SK-N-SH (cell line): Measurements from ENCODE around the gene EPHX1. TPM values are rescaled to one million over a fixed set of nuclear protein-coding genes. Genes with fewer than 3 reads are reported as not detected.
A peak's percentile ranks its signal among the peaks of the same experiment; 100 is the strongest.

Experiments used
- CTCF ChIA-PET: fragments of 300-600, 350-600 bp; formaldehyde crosslinking; extraction: SDS; loops from one replicate; lab custom pipeline; 2021; lab: Yijun Ruan, JAX
- POLR2A ChIA-PET: fragments of 350-600 bp; sonication (Branson Sonifier 250); formaldehyde crosslinking; extraction: SDS; loops from one replicate; lab custom pipeline; 2020; ENCODE audit warnings: antibody characterized with exemption, inconsistent platforms; lab: Yijun Ruan, JAX
- DNase-seq: peaks from one replicate; pipeline ENCODE4 v3.0.0; 2012
- H2AFZ ChIP-seq: fragments of 200-600 bp; sonication (generic); 2 replicates; pipeline ENCODE4 v1.8.1; 2016; ENCODE audit warnings: antibody characterized with exemption, mild to moderate bottlenecking, low read depth
- H3F3A ChIP-seq: fragments of 200-600 bp; sonication (generic); replicated peaks from 2 replicates; pipeline ENCODE3; 2016; ENCODE audit warnings: antibody characterized with exemption, mild to moderate bottlenecking; ENCODE audit not compliant: insufficient read depth
- H3K27ac ChIP-seq, 2 experiments: fragments of 200-500 bp in 1 of 2; fragments of 200-600 bp in 1 of 2; sonication (Bioruptor generic) in 1 of 2; sonication (generic), shearing (Covaris generic) in 1 of 2; 2 replicates each; pipeline versions ENCODE4 v1.5.1 to v1.6.1; 2014 to 2016; ENCODE audit warnings: low read depth in 2 of 2, inconsistent platforms in 1 of 2, low read length in 1 of 2, mild to moderate bottlenecking in 1 of 2, mixed read lengths in 1 of 2
- H3K27me3 ChIP-seq: fragments of 200-600 bp; sonication (generic), shearing (Covaris generic); 2 replicates; pipeline ENCODE4 v1.6.1; 2016; ENCODE audit warnings: mixed run types; ENCODE audit not compliant: insufficient read depth
- H3K36me3 ChIP-seq, 2 experiments: fragments of 200-500 bp in 1 of 2; fragments of 200-600 bp in 1 of 2; sonication (Bioruptor generic) in 1 of 2; sonication (generic) in 1 of 2; replicated peaks in 1 of 2; 2 replicates each; pipeline versions ENCODE3 to v1.5.1; 2014 to 2016; ENCODE audit warnings: low read length in 1 of 2, mild to moderate bottlenecking in 1 of 2; ENCODE audit not compliant: insufficient read depth in 2 of 2, control insufficient read depth in 1 of 2
- H3K4me1 ChIP-seq, 2 experiments: fragments of 200-500 bp in 1 of 2; fragments of 200-600 bp in 1 of 2; sonication (Bioruptor generic) in 1 of 2; sonication (generic), shearing (Covaris generic) in 1 of 2; 2 replicates each; pipeline versions ENCODE4 v1.5.1 to v1.6.1; 2014 to 2016; ENCODE audit warnings: low read depth in 1 of 2, low read length in 1 of 2, mixed run types in 1 of 2; ENCODE audit not compliant: insufficient read depth in 2 of 2, control insufficient read depth in 1 of 2
- H3K4me2 ChIP-seq: fragments of 200-600 bp; sonication (generic), shearing (Covaris generic); 2 replicates; pipeline ENCODE4 v1.6.1; 2017; ENCODE audit warnings: mixed run types
- H3K4me3 ChIP-seq, 2 experiments: fragments of 200-500 bp in 1 of 2; fragments of 200-600 bp in 1 of 2; sonication (Bioruptor generic) in 1 of 2; sonication (generic), shearing (Covaris generic) in 1 of 2; 2 replicates each; pipeline versions ENCODE4 v1.5.1 to v1.8.1; 2014 to 2016; ENCODE audit warnings: low read depth in 2 of 2, inconsistent platforms in 1 of 2, low read length in 1 of 2, mild to moderate bottlenecking in 1 of 2, mixed read lengths in 1 of 2, moderate library complexity in 1 of 2
- H3K79me2 ChIP-seq: fragments of 200-600 bp; sonication (generic); 2 replicates; pipeline ENCODE4 v1.8.1; 2017; ENCODE audit warnings: mild to moderate bottlenecking; ENCODE audit not compliant: insufficient read depth
- H3K9ac ChIP-seq: fragments of 200-600 bp; sonication (generic); 2 replicates; pipeline ENCODE4 v1.6.1; 2017; ENCODE audit warnings: mixed run types
- H3K9me2 ChIP-seq: fragments of 200-600 bp; sonication (generic); 2 replicates; pipeline ENCODE4 v1.6.1; 2017; ENCODE audit warnings: mixed run types
- H3K9me3 ChIP-seq: fragments of 200-600 bp; sonication (generic); 2 replicates; pipeline ENCODE4 v1.6.1; 2017; ENCODE audit warnings: mixed run types, mild to moderate bottlenecking, moderate library complexity
- H4K20me1 ChIP-seq: fragments of 200-600 bp; sonication (generic); 2 replicates; pipeline ENCODE4 v1.6.1; 2017; ENCODE audit warnings: mild to moderate bottlenecking, mixed run types; ENCODE audit not compliant: insufficient read depth
- CHD2 ChIP-seq: fragments of 150-350 bp; IDR thresholded peaks from 2 replicates; pipeline ENCODE4 v1.6.1; 2018; ENCODE audit warnings: low read length; ENCODE audit not compliant: partially characterized antibody
- ELF1 ChIP-seq: IDR thresholded peaks from 2 replicates; pipeline ENCODE4 v1.4.0; 2012
- EP300 ChIP-seq, 2 experiments: IDR thresholded peaks; 2 replicates each; pipeline versions ENCODE4 v1.4.0 to v1.6.1; 2012; ENCODE audit warnings: borderline replicate concordance in 1 of 2, low read depth in 1 of 2, low read length in 1 of 2
- FOSL2 ChIP-seq: IDR thresholded peaks from 2 replicates; pipeline ENCODE4 v1.4.0; 2012; ENCODE audit warnings: low read depth, mild to moderate bottlenecking, moderate library complexity, borderline replicate concordance
- FOXJ3 ChIP-seq: sonication (generic); formaldehyde crosslinking; IDR thresholded peaks from 2 replicates; pipeline ENCODE4 v1.5.1; 2020; ENCODE audit warnings: mild to moderate bottlenecking, missing genetic modification reagents
- GABPA ChIP-seq: IDR thresholded peaks from 2 replicates; pipeline ENCODE4 v1.4.0; 2012; ENCODE audit warnings: low read depth, mild to moderate bottlenecking
- GATA2 ChIP-seq: sonication (generic); formaldehyde crosslinking; IDR thresholded peaks from 2 replicates; pipeline ENCODE4 v1.5.0; 2020; ENCODE audit warnings: mild to moderate bottlenecking, missing genetic modification reagents
- JUND ChIP-seq: IDR thresholded peaks from 2 replicates; pipeline ENCODE4 v1.4.0; 2012
- NFIC ChIP-seq: IDR thresholded peaks from 2 replicates; pipeline ENCODE4 v1.4.0; 2012; ENCODE audit warnings: borderline replicate concordance
- PBX3 ChIP-seq: IDR thresholded peaks from 2 replicates; pipeline ENCODE4; 2012
- POLR2AphosphoS5 ChIP-seq: IDR thresholded peaks from 2 replicates; pipeline ENCODE4 v1.6.1; 2012; ENCODE audit warnings: low read depth, low read length
- RCOR1 ChIP-seq: fragments of 150-350 bp; IDR thresholded peaks from 2 replicates; pipeline ENCODE4 v1.6.1; 2017; ENCODE audit warnings: antibody characterized with exemption, low read length
- RFX5 ChIP-seq: IDR thresholded peaks from 2 replicates; pipeline ENCODE4 v1.6.1; 2012; ENCODE audit warnings: mild to moderate bottlenecking, improper control_type of control experiment, low read length
- RXRA ChIP-seq: IDR thresholded peaks from 2 replicates; pipeline ENCODE4 v1.4.0; 2012; ENCODE audit warnings: low read depth, mild to moderate bottlenecking, borderline replicate concordance
- SMC3 ChIP-seq: IDR thresholded peaks from 2 replicates; pipeline ENCODE4 v1.6.1; 2012; ENCODE audit warnings: low read depth, low read length, improper control_type of control experiment
- TAF1 ChIP-seq: IDR thresholded peaks from 2 replicates; pipeline ENCODE4 v1.6.1; 2012; ENCODE audit warnings: low read depth, mild to moderate bottlenecking, low read length, moderate library complexity, borderline replicate concordance
- TEAD4 ChIP-seq: IDR thresholded peaks from 2 replicates; pipeline ENCODE4 v1.4.0; 2012; ENCODE audit warnings: mild to moderate bottlenecking, borderline replicate concordance; ENCODE audit not compliant: insufficient read depth
- YY1 ChIP-seq: IDR thresholded peaks from 2 replicates; pipeline ENCODE4 v1.4.0; 2012; ENCODE audit warnings: low read depth, mild to moderate bottlenecking
- WGBS: methylation state at CpG from one replicate; pipeline ENCODE4 v1.1.6; 2017; ENCODE audit warnings: low lambda C conversion rate; 5-methylcytosine and 5-hydroxymethylcytosine counted together
- polyA plus RNA-seq, 3 experiments: library from polyadenylated mRNA; depleted of rRNA; stranded (reverse); fragments of >200 nt; gene quantifications; 2 replicates each; pipeline ENCODE4 v1.2.3, GENCODE V29; 2012
- TF ChIP-seq, protein P1 (sequence below): IDR thresholded peaks from 2 replicates; pipeline ENCODE4 v1.4.0; 2012; ENCODE audit warnings: low read depth
- TF ChIP-seq, protein P2 (sequence below): IDR thresholded peaks from 2 replicates; pipeline ENCODE4 v1.4.0; 2012; ENCODE audit warnings: low read depth, borderline replicate concordance
- TF ChIP-seq, protein P3 (sequence below): fragments of 200-600 bp; sonication (generic); IDR thresholded peaks from 2 replicates; pipeline ENCODE4 v1.6.1; 2017; ENCODE audit warnings: antibody characterized with exemption, mild to moderate bottlenecking, moderate library complexity
- TF ChIP-seq, protein P4 (sequence below): fragments of 150-350 bp; IDR thresholded peaks from 2 replicates; pipeline ENCODE4 v1.6.1; 2016; ENCODE audit warnings: mild to moderate bottlenecking, low read depth, low read length
- TF ChIP-seq, protein P5 (sequence below): IDR thresholded peaks from 2 replicates; pipeline ENCODE4 v1.4.0; 2012; ENCODE audit warnings: low read depth, borderline replicate concordance

Gene EPHX1
- polyA plus RNA-seq, 1 of the 3 experiments (the other 2 are of a cell fraction): 45.7 TPM

DNA sequence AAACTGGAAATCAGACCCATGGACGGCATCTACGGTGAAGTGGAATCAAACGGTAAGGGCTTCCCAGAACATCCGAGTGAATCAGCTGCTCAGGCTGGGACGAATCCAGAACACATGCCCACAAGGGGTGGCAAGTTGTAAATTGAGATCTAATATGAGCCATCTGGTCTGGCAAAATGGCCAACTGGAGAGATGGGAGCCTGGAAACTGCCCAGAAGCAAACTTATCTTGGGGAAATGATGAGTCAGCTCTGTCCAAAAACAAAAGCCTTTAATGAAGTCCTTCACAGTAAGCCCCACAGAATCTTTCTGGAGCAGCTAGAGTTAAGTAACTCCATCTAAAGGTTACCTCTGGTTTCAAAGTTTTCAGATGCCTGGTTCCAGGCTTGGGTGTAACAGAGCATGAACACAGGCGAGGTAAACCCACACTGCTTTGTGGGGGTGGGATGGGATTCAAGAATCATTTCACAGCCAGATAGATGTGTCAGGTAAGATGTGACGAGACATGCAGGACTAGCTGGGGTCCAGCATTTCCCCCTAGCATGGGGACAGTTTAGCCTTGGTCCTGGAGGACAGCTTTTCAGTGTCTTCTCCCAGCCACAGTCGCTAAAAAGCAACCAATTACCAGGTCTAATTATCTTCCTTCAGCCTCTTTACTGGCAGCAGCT is 42.8 kb upstream of the EPHX1 start:
- Histone ChIP-seq H3K27ac (peak overlapping the region; percentile 81 to 90), H3K9me3 (no peaks in the 10 kb centered on the region), H3F3A (peaks cover 37% of the 10 kb centered on the region), H3K9ac (peak overlapping the region; percentile 6), H3K27me3 (no peaks in the 10 kb centered on the region), H3K4me2 (peak overlapping the region; percentile 38; the same call in 1 of the 2 replicates), H3K4me3 (no peak overlapping the region), H4K20me1 (no peaks in the 10 kb centered on the region), H3K36me3 (no peaks in the 10 kb centered on the region), H2AFZ (no peak overlapping the region), H3K9me2 (no peaks in the 10 kb centered on the region), H3K4me1 (peaks cover 43 to 64% of the 10 kb centered on the region in 2 experiments), H3K79me2 (no peaks in the 10 kb centered on the region)
- ChIA-PET CTCF (interaction anchor here (0.8 to 18.9 kb wide), 5 partner anchors 11 to 287 kb away, joined by 4 to 473 read pairs (median 20); partner anchors contain the start of gene SRP9), POLR2A (interaction anchor here (1.0 to 3.3 kb wide), 2 partner anchors 10 to 114 kb away, joined by 3 to 15 read pairs; partner anchors contain the start of genes ENAH and SRP9)
- peak; percentile 72 for DNase-seq
- WGBS: 48% methylated on average over 4 of the region's 8 CpGs
- TF ChIP-seq EP300 (IDR thresholded peaks at IDR 0.05; ENCODE audit: borderline replicate concordance in 1 of 2, low read depth in 1 of 2, low read length in 1 of 2) (peak; percentile 71 to 93), JUND (peak; percentile 89), RFX5 (no peak), GATA2 (CRISPR knock-in tag) (no peak; the same call in 1 of the 2 replicates), RXRA (peak; percentile 71; the same call in 1 of the 2 replicates), NFIC (peak; percentile 95), POLR2AphosphoS5 (peak; percentile 86; the same call in 1 of the 2 replicates), RCOR1 (peak; percentile 84), TEAD4 (peak; percentile 70; the same call in 1 of the 2 replicates), CHD2 (peak; percentile 54), FOSL2 (peak; percentile 90), ELF1 (no peak), GABPA (no peak), SMC3 (no peak), FOXJ3 (0 out of 2 replicates have a peak, but pooled peaks have one; percentile 25), PBX3 (peak; percentile 90), YY1 (peak; percentile 70; the same call in 1 of the 2 replicates), TAF1 (peak; percentile 29; the same call in 1 of the 2 replicates)
- TF ChIP-seq, protein P1, sequence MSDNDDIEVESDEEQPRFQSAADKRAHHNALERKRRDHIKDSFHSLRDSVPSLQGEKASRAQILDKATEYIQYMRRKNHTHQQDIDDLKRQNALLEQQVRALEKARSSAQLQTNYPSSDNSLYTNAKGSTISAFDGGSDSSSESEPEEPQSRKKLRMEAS: peak; percentile 85
- TF ChIP-seq, protein P2, sequence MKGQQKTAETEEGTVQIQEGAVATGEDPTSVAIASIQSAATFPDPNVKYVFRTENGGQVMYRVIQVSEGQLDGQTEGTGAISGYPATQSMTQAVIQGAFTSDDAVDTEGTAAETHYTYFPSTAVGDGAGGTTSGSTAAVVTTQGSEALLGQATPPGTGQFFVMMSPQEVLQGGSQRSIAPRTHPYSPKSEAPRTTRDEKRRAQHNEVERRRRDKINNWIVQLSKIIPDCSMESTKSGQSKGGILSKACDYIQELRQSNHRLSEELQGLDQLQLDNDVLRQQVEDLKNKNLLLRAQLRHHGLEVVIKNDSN: peak; percentile 59
- TF ChIP-seq, protein P3, sequence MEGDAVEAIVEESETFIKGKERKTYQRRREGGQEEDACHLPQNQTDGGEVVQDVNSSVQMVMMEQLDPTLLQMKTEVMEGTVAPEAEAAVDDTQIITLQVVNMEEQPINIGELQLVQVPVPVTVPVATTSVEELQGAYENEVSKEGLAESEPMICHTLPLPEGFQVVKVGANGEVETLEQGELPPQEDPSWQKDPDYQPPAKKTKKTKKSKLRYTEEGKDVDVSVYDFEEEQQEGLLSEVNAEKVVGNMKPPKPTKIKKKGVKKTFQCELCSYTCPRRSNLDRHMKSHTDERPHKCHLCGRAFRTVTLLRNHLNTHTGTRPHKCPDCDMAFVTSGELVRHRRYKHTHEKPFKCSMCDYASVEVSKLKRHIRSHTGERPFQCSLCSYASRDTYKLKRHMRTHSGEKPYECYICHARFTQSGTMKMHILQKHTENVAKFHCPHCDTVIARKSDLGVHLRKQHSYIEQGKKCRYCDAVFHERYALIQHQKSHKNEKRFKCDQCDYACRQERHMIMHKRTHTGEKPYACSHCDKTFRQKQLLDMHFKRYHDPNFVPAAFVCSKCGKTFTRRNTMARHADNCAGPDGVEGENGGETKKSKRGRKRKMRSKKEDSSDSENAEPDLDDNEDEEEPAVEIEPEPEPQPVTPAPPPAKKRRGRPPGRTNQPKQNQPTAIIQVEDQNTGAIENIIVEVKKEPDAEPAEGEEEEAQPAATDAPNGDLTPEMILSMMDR: no peak
- TF ChIP-seq, protein P4, sequence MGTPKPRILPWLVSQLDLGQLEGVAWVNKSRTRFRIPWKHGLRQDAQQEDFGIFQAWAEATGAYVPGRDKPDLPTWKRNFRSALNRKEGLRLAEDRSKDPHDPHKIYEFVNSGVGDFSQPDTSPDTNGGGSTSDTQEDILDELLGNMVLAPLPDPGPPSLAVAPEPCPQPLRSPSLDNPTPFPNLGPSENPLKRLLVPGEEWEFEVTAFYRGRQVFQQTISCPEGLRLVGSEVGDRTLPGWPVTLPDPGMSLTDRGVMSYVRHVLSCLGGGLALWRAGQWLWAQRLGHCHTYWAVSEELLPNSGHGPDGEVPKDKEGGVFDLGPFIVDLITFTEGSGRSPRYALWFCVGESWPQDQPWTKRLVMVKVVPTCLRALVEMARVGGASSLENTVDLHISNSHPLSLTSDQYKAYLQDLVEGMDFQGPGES: no peak
- TF ChIP-seq, protein P5, sequence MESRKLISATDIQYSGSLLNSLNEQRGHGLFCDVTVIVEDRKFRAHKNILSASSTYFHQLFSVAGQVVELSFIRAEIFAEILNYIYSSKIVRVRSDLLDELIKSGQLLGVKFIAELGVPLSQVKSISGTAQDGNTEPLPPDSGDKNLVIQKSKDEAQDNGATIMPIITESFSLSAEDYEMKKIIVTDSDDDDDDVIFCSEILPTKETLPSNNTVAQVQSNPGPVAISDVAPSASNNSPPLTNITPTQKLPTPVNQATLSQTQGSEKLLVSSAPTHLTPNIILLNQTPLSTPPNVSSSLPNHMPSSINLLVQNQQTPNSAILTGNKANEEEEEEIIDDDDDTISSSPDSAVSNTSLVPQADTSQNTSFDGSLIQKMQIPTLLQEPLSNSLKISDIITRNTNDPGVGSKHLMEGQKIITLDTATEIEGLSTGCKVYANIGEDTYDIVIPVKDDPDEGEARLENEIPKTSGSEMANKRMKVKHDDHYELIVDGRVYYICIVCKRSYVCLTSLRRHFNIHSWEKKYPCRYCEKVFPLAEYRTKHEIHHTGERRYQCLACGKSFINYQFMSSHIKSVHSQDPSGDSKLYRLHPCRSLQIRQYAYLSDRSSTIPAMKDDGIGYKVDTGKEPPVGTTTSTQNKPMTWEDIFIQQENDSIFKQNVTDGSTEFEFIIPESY: peak; percentile 79; the same call in 1 of the 2 replicates
